Measurements from ENCODE around the gene PMEL. TPM values are rescaled to one million over a fixed set of nuclear protein-coding genes. Genes with fewer than 3 reads are reported as not detected.
"Not testable (repeated sequence)": the region's sequence is repeated elsewhere in the genome, so short reads cannot be mapped to it uniquely, and the experiment has no call there.

The PMEL gene
- polyA plus RNA-seq (ENCODE audit: insufficient read length) = 2.0 TPM

DNA sequence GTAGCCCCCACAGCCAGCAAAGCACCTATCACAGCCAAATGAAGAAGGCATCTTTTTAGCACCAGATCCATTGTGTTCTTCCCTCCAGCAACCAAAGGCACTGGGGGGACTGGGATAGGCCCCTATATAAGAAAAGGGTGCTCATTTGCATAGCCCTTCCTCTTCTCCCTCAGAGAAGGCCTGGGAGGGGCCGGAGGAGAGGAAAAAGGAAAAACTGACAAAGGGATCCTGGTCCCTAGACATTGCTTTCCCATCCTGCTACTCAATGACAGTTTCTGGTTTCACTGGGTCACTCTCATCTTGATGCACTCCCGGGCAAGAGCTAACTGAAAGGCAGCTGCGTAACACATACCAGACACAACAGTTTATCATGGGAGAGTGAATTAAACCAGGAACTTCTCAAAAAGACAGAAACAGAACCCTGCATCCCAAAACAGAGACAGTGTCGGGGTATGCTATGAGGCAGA lies at the start of gene PMEL:
Gene PMEL (minus strand): TSS at position 102 of the 467 bp plus-strand sequence. CDS start 31 bp downstream, at position 71.
- no peak for DNase-seq

DNA sequence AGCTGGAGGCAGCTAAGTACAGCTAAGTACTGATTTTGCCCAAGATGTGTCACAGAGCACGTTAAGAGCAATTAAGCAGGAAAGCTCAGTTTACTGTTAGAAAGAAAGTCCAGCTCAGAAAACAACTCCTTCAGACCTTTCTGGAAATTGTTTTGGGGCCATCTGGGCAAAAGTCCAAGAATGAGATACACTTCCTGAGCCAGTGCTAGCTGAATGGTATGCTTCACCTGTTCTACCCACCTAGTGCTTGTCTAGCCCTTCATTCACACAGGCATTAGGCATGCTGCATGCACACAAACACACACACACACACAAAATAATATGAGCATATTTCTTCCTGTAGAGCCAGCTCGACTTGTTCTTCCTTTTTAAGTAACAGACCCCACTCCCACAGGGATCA lies 48.4 kb upstream of the PMEL start:
- DNase-seq = no peak

DNA sequence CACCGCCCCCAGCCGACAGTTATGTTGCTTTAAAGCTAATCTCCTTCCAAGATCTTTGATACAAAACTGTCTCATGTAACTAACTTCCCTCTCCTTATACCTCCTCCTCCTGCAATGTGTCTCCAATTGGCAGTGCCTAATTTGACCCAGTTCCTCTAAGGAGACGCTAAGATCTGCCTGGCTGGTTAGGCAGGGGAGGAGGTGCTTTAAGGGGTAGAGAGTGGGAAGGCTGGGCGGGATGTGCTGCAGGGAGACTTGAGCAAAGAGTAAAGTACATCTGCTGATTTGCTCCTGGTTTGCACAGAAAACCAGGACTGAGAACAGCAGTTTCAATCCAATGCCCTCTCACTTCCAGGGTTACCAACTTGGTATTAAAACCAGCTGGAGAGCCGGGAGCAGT lies 47.6 kb upstream of the PMEL start:
- DNase-seq = no peak

DNA sequence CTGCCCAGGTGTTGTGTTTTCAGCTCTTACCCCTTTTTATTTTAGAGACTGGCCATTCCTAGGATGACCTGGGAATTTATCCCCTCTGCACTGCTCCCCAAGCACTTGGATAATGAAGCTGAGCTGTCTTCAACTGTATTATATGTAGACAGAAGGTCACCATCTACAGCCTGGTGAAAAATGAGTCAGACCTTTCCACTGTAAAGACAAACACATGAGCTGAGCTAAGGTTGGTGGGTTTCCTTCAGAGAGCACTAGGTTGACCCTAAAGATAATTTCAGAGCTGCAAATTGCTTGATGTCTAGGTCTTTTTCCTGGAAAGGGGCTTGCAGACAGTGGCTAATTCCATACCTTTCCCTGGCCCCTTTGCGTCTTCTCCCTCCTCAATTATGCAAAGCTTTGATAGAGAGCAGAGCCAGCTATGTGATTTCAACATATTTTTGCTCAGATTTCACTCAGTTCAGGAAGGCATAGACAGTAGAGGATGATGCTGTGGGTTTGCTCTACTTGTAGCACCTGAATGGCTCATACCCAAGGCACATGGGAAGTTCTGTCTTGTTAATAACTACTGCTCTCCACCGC lies 45.8 kb upstream of the PMEL start:
- no peak for DNase-seq

DNA sequence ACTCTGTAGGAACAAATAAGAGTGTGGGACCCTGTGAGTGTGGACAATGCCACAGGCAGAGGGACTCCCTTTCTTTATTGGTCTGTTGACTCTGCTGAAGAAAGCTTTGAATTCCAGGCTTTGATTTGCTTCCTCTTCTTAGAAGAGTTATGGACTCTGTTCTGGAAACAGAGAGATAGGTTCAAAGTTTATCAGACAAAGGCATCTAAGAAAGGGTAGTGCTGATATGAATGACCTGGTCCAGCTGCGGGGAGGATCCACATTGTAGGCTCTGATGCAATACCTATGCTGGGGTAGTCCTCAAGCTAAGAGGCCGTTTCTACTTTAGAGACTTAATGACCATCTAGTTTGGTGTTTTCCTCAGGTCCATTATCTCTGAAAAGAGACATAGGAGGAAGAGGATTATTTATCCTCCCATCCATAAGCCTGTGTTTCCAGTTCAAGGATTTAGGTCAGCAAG lies 44.3 kb upstream of the PMEL start:
- no peak for DNase-seq

DNA sequence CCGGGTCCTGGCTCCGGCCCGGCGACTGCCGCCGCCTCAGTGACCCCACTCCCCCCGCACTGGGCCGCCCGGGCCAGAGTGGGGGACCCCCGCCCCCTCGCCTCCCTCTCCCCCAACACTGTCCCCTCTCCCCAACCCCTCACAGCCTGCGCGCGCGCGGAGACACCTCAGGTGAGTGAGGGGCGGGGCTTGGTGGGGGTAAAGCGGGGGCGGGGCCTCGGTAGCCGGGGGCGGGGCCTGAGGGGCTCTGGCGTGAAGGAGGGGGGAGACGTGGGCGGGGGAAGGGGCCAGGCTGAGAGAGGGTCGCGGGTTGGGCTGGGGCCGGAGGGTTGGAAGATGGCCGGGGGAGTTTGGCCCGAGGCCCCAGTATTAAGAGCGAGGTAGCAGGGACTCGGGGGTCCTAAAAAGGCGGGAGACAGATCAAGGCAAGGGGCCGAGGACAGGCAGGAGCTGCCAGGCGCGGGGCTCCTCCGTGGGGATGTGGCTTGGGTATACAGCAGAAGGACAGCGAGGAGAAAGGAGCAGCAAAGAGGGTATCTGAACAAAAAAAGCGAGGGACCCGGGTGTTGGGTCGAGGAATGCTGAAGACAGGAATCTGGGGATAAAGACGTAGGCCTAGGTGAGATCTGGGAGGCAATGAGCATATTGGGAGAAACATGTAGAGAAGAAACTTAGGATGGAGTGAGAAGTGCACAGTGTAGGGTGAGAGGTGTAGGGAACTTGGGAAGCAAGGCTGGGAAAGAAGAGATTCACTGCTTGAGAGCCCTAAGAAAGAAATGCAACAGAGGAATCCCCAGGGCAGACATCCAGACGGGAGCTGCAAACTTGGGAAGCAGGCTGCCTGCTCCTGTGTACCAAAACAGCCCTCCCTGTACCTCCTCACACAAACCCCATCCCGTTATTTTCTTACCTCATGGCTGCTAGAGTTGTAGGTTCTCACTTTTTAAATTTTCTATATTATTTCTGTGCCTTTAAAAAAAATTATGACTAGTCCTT lies 42.0 kb upstream of the PMEL start:
- peak; percentile 29 for DNase-seq

DNA sequence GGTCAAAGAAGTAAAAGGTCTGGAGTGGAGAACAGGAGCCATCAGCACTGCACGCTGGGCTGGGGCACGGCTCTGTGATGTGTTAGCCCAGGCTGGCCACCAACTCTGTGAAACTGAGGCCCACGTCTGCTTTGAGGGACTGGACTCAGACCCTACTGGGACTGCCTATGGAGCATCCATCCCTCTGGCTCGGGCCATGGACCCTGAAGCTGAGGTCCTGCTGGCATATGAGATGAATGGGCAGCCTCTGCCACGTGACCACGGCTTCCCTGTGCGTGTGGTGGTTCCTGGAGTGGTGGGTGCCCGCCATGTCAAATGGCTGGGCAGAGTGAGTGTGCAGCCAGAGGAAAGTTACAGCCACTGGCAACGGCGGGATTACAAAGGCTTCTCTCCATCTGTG lies 38.4 kb upstream of the PMEL start:
- DNase-seq = no peak

DNA sequence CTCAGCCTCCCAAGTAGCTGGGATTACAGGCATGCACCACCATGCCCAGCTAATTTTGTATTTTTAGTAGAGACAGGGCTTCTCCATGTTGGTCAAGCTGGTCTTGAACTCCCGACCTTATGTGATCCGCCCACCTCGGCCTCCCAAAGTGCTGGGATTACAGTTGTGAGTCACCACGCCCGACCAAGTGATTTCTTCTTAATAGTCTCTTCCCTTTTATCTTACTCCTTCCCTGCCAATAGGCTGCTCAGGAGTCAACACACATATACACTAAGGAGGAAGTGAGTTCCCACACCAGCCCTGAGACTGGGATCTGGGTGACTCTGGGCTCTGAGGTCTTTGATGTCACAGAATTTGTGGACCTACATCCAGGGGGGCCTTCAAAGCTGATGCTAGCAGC lies 37.5 kb upstream of the PMEL start:
- not testable (repeated sequence) for DNase-seq

DNA sequence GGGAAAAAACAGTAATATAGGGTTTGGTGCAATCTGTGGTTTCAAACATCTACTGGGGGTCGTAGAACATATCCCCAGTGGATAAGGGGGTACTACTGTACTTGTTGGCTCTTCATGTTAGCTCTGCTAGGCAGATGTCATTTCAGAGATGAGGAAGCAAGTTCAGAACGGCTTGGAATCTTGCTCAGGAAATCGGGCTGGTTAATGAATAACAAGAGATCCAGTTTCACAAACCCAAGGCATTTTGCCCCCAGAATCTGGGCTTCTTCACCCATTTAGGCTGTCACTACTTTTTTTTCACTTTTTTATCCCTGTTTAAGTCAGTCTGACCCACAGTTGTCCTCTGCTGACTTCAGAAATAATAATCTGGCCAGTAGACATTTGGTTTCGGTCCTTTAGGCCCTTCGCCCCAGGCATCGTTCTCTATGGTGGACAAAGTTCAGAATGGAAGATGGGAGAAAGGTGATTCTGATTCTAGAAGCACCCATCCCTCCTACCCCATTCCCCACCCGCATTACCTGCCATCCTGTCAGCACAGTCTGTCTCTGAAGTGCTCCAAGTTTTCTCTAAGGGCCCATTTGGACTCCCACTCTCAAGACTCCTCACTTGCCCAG lies 35.8 kb upstream of the PMEL start:
- no peak for DNase-seq

DNA sequence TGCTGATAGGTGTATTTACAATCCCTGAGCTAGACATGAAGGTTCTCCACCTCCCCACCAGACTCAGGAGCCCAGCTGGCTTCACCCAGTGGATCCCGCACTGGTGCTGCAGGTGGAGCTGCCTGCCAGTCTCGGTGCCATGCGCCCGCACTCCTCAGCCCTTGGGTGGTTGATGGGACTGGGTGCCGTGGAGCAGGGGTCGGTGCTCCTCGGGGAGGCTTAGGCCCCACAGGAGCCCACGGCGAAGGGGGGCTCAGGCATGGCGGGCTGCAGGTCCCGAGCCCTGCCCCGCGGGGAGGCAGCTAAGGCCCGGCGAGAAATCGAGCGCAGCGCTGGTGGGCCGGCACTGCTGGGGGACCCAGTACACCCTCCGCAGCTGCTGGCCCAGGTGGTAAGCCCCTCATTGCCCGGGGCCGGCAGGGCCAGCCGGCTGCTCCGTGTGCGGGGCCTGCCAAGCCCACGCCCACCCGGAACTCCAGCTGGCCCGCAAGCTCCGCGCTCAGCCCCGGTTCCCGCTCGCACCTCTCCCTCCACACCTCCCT lies 34.2 kb upstream of the PMEL start:
- DNase-seq = not testable (repeated sequence)

DNA sequence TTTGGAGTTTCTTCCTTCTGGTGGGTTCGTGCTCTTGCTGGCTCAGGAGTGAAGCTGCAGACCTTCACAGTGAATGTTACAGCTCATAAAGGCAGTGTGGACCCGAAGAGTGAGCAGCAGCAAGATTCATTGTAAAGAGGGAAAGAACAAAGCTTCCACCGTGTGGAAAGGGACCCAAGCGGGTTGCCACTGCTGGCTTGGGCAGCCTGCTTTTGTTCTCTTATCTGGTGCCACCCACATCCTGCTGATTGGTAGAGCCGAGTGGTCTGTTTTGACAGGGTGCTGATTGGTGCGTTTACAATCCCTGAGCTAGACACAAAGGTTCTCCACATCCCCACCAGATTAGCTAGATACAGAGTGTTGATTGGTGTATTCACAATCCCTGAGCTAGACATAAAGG lies 33.7 kb upstream of the PMEL start:
- not testable (repeated sequence) for DNase-seq

DNA sequence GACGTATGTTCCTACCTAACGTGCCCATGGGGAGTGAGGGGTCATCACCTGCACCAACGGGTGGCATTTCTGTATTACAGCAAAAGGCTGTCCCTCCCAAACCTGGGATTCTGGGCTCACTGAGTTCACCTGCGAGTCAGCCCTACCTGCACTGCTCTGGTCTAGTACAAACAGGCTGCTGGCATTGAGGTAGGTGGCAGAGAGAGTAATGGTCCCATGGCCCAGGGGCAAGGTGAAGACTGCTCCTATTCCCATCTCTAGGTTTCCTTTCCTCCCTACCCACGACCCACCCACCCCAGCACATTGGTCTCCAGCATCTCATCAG lies 31.7 kb upstream of the PMEL start:
- no peak for DNase-seq

DNA sequence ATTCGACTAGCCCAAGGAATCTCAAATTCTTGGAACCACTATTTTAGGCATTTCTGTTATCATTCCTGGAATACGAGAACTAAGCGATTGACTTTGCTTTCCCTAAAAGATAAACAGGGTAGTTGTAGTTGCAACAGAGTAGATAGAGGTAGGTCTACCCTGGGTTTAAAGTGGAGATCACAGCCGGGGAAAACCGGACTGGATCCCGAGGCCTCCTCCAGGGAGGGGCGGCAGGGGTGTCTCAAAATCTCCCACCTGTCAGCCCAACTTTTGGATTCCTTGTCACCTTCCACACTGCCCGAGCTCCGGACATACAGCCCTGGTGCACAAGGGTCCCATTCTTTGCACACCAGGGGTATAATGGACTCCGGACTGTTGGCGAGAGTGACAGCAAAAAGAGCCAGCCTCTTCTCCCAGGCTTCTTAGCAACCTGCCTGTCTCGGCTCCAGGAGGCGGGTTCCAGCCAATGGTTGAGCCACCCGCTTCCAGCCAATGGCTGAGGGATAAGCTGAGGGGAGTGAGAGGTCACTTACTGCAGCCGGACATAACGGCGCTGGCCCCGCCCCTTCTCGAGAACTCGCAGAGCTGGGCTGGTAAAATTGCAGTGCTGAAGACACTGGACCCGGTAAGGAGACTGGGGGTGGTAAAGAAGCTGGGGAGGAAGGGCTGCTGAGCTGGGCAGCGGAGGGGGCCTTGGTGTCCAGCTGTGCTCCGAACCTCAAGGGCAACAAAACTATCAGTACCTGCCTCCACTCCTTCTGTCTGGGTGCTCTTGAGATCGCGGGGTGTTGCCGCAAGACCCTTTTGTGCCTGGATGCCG lies 31.1 kb upstream of the PMEL start, which contains the start of gene SUOX:
Gene SUOX (plus strand): TSS at position 562 of the 820 bp plus-strand sequence. CDS start 4,946 bp downstream, outside the sequence.
- peak; percentile 93 for DNase-seq

DNA sequence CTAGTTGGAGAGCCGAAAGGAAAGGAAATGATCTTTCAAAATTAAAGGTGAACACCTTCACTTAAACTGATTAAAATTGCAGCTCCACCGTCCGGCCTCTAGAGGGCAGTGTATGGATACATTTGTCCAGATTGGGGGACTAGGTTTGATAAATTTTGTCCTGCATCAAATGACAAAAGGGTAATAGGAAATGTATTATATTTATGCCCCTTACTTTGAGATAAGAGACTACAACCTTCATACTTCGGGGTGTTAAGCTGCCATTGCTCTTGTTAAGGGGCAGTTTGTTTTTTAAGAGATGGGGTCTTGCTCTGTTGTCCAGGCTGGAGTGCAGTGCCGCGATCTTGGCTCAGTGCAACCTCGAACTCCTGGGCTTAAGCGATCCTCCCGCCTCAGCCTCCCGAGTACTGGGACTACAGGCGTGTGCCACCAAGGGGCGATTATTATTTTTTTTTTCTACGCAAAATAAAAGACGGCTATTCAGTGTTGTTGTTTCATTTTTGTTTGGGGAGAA lies 30.4 kb upstream of the PMEL start:
- peak; percentile 70 for DNase-seq

DNA sequence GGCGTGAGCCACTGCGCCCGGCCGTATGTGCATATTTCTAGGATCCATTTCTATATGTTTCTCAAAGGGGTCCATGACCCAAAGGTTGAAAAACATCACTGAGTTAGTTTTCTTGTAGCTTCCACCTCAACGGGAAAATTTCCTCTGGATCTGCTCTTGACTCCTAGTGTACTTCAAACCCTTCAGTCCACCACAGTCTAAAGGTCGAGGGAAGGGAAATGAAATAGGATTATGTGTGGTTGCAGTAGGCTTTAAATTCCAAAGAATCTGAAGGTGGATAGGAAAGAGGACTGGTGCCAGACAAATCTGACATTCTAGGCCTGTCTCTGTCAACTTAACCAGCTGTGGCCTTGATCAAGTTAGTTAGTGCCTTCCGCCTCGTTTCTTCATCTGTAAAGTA lies 29.5 kb upstream of the PMEL start:
- no peak for DNase-seq

DNA sequence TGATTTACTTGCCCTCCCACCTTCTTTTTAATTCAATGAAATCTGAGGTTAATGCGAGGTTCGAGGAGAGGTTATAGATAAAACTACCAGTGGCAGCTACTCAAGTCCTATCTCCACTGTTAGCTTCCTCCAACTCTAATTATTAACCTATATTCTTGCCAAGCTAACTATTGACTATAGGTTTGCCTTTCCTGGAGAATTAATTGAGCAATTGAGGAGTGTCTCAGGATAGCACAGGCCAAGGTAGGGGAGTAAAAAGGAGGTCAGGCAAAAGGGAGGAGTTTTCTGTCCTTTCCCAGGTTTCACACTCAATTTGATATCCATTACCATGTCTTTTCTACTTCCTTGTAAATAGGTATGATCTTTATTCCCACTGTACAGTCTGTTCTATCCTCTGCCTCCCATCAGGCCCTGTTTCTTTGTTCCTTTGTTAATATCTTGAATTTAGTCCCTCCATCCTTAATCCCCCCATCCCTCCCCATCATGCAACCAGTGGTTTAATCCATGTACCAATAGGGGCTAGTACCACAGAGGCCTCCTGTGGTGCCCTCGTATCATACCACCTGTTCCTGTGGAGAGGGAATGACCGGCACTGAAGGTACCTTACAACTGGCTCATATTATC lies 27.5 kb upstream of the PMEL start:
- no peak for DNase-seq

DNA sequence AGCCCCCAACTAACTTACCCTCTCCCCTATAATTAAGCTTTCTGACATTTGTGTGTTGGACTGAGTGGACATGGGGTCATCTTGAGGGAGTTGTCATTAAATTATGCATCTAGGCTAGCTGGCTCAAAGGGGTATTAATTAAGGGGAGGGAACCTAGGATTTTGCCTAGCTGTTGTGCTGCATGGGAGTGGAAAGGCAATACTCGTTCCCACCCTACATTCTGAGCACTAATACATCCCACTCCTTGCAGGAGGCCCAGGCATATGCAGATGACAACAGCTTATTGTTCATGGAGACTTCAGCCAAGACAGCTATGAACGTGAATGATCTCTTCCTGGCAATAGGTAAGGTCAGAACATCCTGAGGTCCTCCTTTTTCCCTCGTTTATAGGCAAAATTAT lies 25.3 kb upstream of the PMEL start:
- DNase-seq = no peak

DNA sequence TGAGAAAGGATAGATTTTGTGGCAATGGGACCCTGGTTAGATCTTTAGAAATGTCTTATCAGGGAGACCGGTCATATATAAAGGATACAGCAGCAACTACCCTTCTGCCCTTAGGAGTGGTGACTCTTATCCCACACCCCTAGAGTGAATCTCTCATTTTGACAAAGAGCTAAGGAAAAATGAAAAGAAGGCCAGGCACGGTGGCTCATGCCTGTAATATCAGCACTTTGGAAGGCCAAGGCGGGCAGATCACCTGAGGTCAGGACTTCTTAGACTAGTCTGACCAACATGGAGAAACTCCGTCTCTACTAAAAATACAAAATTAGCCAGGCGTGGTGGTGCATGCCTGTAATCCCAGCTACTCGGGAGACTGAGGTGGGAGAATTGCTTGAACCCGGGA lies 20.1 kb upstream of the PMEL start:
- not testable (repeated sequence) for DNase-seq

DNA sequence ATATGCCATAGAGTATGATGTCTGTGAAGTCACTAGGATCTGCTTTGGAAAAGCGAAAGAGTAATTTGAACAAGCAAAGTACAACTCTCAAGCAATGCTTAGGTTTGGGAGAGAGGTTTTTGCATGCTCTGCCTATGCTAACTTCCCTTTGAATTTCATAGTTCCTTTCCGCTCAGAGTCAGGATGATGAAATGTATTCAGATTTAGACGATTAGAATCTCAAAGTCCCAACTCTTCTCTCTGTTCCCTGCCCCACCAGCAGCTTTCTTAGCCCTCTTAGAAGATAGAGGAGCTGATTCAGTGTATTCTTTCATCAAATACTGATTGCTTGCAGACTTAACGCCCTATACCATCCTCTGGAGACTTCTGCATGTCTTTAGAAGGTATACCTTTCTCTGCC lies 19.5 kb upstream of the PMEL start:
- no peak for DNase-seq

DNA sequence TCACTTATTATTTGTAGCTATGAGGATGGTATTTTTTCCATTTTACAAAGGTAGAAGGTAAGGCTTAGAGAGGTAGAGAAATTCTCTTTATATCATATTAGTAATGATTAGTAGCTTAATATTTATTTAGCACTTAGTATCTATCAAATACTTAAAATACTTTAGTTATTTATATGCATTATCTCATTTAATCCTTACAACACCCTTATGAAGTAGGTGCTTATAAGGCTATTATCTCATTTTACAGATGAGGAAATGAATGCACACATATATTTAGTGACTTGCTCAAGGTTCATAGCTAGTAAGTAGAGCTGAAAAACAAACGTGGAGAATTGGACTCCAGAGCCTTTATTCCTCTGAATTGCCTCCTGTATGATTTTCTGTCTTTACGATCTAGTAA lies 19.0 kb upstream of the PMEL start:
- DNase-seq = no peak

DNA sequence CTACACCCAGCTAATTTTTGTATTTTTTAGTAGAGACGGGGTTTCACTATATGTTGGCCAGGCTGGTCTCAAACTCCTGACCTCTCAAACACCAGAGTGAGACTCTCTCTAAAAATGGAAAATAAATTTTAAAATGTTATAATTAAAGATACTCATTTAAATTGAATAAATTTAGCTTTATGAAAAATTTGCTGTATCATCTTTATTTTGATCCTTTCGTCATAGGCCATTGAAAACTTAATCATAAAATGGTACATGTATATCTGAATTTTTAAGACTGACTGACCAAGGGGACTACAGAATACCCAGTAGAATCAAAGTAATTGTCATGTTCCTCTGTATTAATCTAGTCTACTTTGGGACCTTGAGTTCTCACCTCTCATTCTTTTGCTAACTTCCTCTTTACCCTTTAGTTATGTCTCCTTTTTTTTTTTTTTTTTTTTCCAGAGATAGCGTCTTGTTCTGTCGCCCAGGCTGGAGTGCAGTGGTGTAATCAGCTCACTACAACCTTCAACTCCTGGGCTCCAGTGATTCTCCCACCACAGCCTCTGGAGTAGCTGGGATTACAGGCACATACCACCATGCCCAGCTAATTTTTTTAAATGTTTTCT lies 17.5 kb upstream of the PMEL start:
- no peak for DNase-seq
